Ishikawa (cell line): ENCODE data around the gene MAPK6.

Experiments
- CEBPB ChIP-seq: IDR thresholded peaks from 2 replicates; pipeline ENCODE4 v1.6.1; 2012
- CREB1 ChIP-seq: IDR thresholded peaks from 2 replicates; pipeline ENCODE4 v1.6.1; 2012; ENCODE audit warnings: low read depth
- EGR1 ChIP-seq: IDR thresholded peaks from 2 replicates; pipeline ENCODE4 v1.6.1; 2012
- EP300 ChIP-seq: IDR thresholded peaks from 2 replicates; pipeline ENCODE4 v1.6.1; 2012; ENCODE audit warnings: borderline replicate concordance
- FOXM1 ChIP-seq: IDR thresholded peaks from 2 replicates; pipeline ENCODE4 v1.6.1; 2012; ENCODE audit warnings: low read depth, borderline replicate concordance
- MAX ChIP-seq: IDR thresholded peaks from 2 replicates; pipeline ENCODE4 v1.6.1; 2012
- NFIC ChIP-seq: IDR thresholded peaks from 2 replicates; pipeline ENCODE4 v1.6.1; 2012
- RAD21 ChIP-seq: IDR thresholded peaks from 2 replicates; pipeline ENCODE4 v1.6.1; 2012; ENCODE audit warnings: low read depth
- REST ChIP-seq: IDR thresholded peaks from 2 replicates; pipeline ENCODE4 v1.6.1; 2012; ENCODE audit warnings: low read depth, mild to moderate bottlenecking
- TAF1 ChIP-seq: IDR thresholded peaks from 2 replicates; pipeline ENCODE4 v1.6.1; 2012; ENCODE audit warnings: low read depth, mild to moderate bottlenecking
- TCF12 ChIP-seq: IDR thresholded peaks from 2 replicates; pipeline ENCODE4 v1.6.1; 2012; ENCODE audit warnings: low read depth
- TEAD4 ChIP-seq: IDR thresholded peaks from 2 replicates; pipeline ENCODE4 v1.6.1; 2012
- USF1 ChIP-seq: IDR thresholded peaks from 2 replicates; pipeline ENCODE4 v1.6.1; 2012
- YY1 ChIP-seq: IDR thresholded peaks from 2 replicates; pipeline ENCODE4 v1.6.1; 2012; ENCODE audit warnings: low read depth
- ZBTB7A ChIP-seq: IDR thresholded peaks from 2 replicates; pipeline ENCODE4 v1.6.1; 2012; ENCODE audit warnings: low read depth

MAPK6 gene

GRCh38 chr15:52018693-52019393, at the start of gene MAPK6:
TSS of gene MAPK6 (plus strand) at chr15:52019219. CDS start at chr15:52046461, 27,242 bp downstream.
- TF ChIP-seq NFIC (no peak), EP300 (no peak), YY1 (peak; percentile 92), TEAD4 (peak; percentile 87), TAF1 (peak; percentile 99), RAD21 (no peak), EGR1 (peak; percentile 95), CREB1 (peak; percentile 78), TCF12 (peak; percentile 65; the same call in 1 of the 2 replicates), FOXM1 (no peak), USF1 (peak; percentile 59), ZBTB7A (0 out of 2 replicates have a peak, but pooled peaks have one; percentile 24), MAX (peak; percentile 94), REST (no peak), CEBPB (no peak)

- no peak for TF ChIP-seq CREB1
- TF ChIP-seq EGR1: no peak
- no peak for TF ChIP-seq ZBTB7A
- TF ChIP-seq EP300: no peak
- TF ChIP-seq FOXM1: no peak
- no peak for TF ChIP-seq NFIC
- no peak for TF ChIP-seq TAF1
- TF ChIP-seq MAX: no peak
- TF ChIP-seq CEBPB: no peak
Measured at GRCh38 chr15:51969728-51970127, 49.3 kb upstream of the MAPK6 start.

- TF ChIP-seq CREB1 (no peak), EP300 (no peak)
Measured at GRCh38 chr15:51970132-51970817, 48.7 kb upstream of the MAPK6 start.

GRCh38 chr15:51971032-51971374, 48.0 kb upstream of the MAPK6 start:
- TF ChIP-seq CEBPB (no peak), TAF1 (no peak), TCF12 (no peak), REST (no peak), MAX (no peak), USF1 (no peak), EP300 (no peak), CREB1 (no peak), TEAD4 (no peak), NFIC (no peak), YY1 (no peak), EGR1 (no peak), ZBTB7A (no peak)

- TF ChIP-seq USF1 (no peak; the same call in 1 of the 2 replicates), MAX (peak; percentile 60; the same call in 1 of the 2 replicates), NFIC (peak; percentile 49), TAF1 (peak; percentile 96), REST (no peak), CEBPB (no peak), ZBTB7A (no peak), TCF12 (0 out of 2 replicates have a peak, but pooled peaks have one; percentile 45), EGR1 (no peak), CREB1 (0 out of 2 replicates have a peak, but pooled peaks have one; percentile 49), FOXM1 (no peak), EP300 (peak; percentile 13; the same call in 1 of the 2 replicates), YY1 (peak; percentile 98), TEAD4 (peak; percentile 48; the same call in 1 of the 2 replicates), RAD21 (no peak)
Measured at GRCh38 chr15:51971375-51972133, 47.5 kb upstream of the MAPK6 start, which contains the start of gene LEO1. TSS of gene LEO1 (minus strand) at chr15:51971778. CDS start at chr15:51971745, 33 bp downstream.
